ENCODE results near the gene HMCN1. TPM values are rescaled to one million over a fixed set of nuclear protein-coding genes. Genes with fewer than 3 reads are reported as not detected.

HMCN1 gene
- total and polyA plus RNA-seq, 4 donors = 3.2 to 149 (median 15.4) TPM

GRCh38 chr1:185931438-185931837 lies 197.2 kb downstream of the HMCN1 start:
- TF ChIP-seq CTCF (IDR thresholded peaks at IDR 0.05; ENCODE audit: control extremely low read depth, extremely low read depth) = no peak
- DNase-seq (no peak), ATAC-seq (ENCODE audit: insufficient read depth, low FRiP score) (no peak)
- no peak overlapping the region for H3K9ac ChIP-seq (ENCODE audit: insufficient read depth in 1 of 2, low read length in 2 of 2)
- peaks cover 0 to 1% (median 0%) of the 10 kb centered on the region in 4 donors for H3K36me3 ChIP-seq (ENCODE audit: control insufficient read depth in 4 of 4, insufficient read depth in 4 of 4, low read length in 4 of 4)
- H3K4me3 ChIP-seq = no peak overlapping the region
- no peak overlapping the region for H3K27ac ChIP-seq (ENCODE audit: low read depth in 1 of 2, low read length in 1 of 2)
- WGBS, 2 donors = 69 to 97% methylated on average over 2 of the region's 2 CpGs
- H3K27me3 ChIP-seq (ENCODE audit: control insufficient read depth in 3 of 3, insufficient read depth in 3 of 3, low read length in 2 of 3) = no peaks in the 10 kb centered on the region
- peaks cover 0 to 2% (median 0%) of the 10 kb centered on the region in 5 donors for H3K4me1 ChIP-seq (ENCODE audit: control insufficient read depth in 5 of 5, insufficient read depth in 5 of 5, low read length in 5 of 5)
- H3K9me3 ChIP-seq (ENCODE audit: control insufficient read depth in 4 of 4, insufficient read depth in 3 of 4, low read length in 3 of 4) = no peaks in the 10 kb centered on the region

GRCh38 chr1:185933580-185933979 lies 199.4 kb downstream of the HMCN1 start:
- Histone ChIP-seq H3K9ac (ENCODE audit: insufficient read depth in 1 of 2, low read length in 2 of 2) (no peak overlapping the region), H3K27ac (ENCODE audit: low read depth in 1 of 2, low read length in 1 of 2) (no peak overlapping the region), H3K9me3 (ENCODE audit: control insufficient read depth in 4 of 4, insufficient read depth in 3 of 4, low read length in 3 of 4) (no peaks in the 10 kb centered on the region), H3K36me3 (ENCODE audit: control insufficient read depth in 4 of 4, insufficient read depth in 4 of 4, low read length in 4 of 4) (peaks cover 0 to 1% (median 0%) of the 10 kb centered on the region in 4 donors), H3K4me3 (no peak overlapping the region), H3K4me1 (ENCODE audit: control insufficient read depth in 5 of 5, insufficient read depth in 5 of 5, low read length in 5 of 5) (peaks cover 0 to 2% (median 0%) of the 10 kb centered on the region in 5 donors), H3K27me3 (ENCODE audit: control insufficient read depth in 3 of 3, insufficient read depth in 3 of 3, low read length in 2 of 3) (no peaks in the 10 kb centered on the region)
- ATAC-seq (ENCODE audit: insufficient read depth, low FRiP score) (no peak), DNase-seq (no peak)
- 94 to 98% methylated on average over 4 of the region's 4 CpGs for WGBS, 2 donors
- no peak for TF ChIP-seq CTCF (IDR thresholded peaks at IDR 0.05; ENCODE audit: control extremely low read depth, extremely low read depth)

- 83 to 84% methylated on average over 5 of the region's 5 CpGs for WGBS, 2 donors
- Histone ChIP-seq H3K4me1 (ENCODE audit: control insufficient read depth in 5 of 5, insufficient read depth in 5 of 5, low read length in 5 of 5) (peaks cover 0 to 2% (median 0%) of the 10 kb centered on the region in 5 donors), H3K27me3 (ENCODE audit: control insufficient read depth in 3 of 3, insufficient read depth in 3 of 3, low read length in 2 of 3) (no peaks in the 10 kb centered on the region), H3K4me3 (no peak overlapping the region), H3K27ac (ENCODE audit: low read depth in 1 of 2, low read length in 1 of 2) (no peak overlapping the region), H3K9me3 (ENCODE audit: control insufficient read depth in 4 of 4, insufficient read depth in 3 of 4, low read length in 3 of 4) (no peaks in the 10 kb centered on the region), H3K9ac (ENCODE audit: insufficient read depth in 1 of 2, low read length in 2 of 2) (no peak overlapping the region), H3K36me3 (ENCODE audit: control insufficient read depth in 4 of 4, insufficient read depth in 4 of 4, low read length in 4 of 4) (peaks cover 0 to 1% (median 0%) of the 10 kb centered on the region in 4 donors)
- DNase-seq (no peak), ATAC-seq (ENCODE audit: insufficient read depth, low FRiP score) (no peak)
- TF ChIP-seq CTCF (IDR thresholded peaks at IDR 0.05; ENCODE audit: control extremely low read depth, extremely low read depth) = no peak
These were observed 200.4 kb downstream of the HMCN1 start for GRCh38 chr1:185934476-185935189.

All from lung (tissue), 12 donors.